Nephron progenitor cell (in vitro differentiated cells): ENCODE measurements around the gene VMP1.

ENCODE experiments used
- DNase-seq: peaks from one replicate; pipeline ENCODE4 v3.0.0; 2021
- H3K27ac Mint-ChIP-seq: 2 replicates; pipeline ENCODE4 v1.8.0; 2021; ENCODE audit warnings: mild to moderate bottlenecking, moderate library complexity, mixed read lengths
- H3K27me3 Mint-ChIP-seq: 2 replicates; pipeline ENCODE4 v1.8.0; 2021; ENCODE audit warnings: mild to moderate bottlenecking, low read depth, mixed read lengths; ENCODE audit not compliant: poor library complexity
- H3K36me3 Mint-ChIP-seq: 2 replicates; pipeline ENCODE4 v1.8.0; 2021; ENCODE audit warnings: low read depth, mixed read lengths
- H3K4me1 Mint-ChIP-seq: 2 replicates; pipeline ENCODE4 v1.8.0; 2021; ENCODE audit warnings: mixed read lengths
- H3K4me3 Mint-ChIP-seq: 2 replicates; pipeline ENCODE4 v1.8.0; 2021; ENCODE audit warnings: mild to moderate bottlenecking, moderate library complexity, mixed read lengths
- H3K9me3 Mint-ChIP-seq: 2 replicates; pipeline ENCODE4 v1.8.0; 2021; ENCODE audit warnings: mild to moderate bottlenecking, moderate library complexity, mixed read lengths
- TF ChIP-seq, protein P1 (sequence below): fragments of 200-600 bp; sonication (generic); IDR thresholded peaks from 2 replicates; pipeline ENCODE4 v1.5.0; 2021; ENCODE audit warnings: antibody characterized with exemption

Gene VMP1

DNA sequence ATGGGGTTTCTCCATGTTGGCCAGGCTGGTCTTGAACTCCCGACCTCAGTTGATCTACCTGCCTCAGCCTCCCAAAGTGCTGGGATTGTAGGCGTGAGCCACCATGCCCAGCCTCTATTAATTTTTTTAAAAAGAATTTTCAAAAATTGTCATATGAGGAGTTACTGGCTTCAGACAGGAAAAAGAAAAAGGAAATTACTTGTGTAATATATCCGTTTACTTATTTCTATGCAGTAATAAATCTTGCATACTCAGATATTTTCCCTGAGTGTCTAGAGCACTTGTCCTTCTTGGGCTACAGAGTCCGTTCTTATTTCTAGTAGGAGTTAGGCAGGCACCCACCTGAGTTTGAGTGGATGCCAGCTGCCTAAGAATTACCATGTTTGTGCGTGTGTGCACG lies 85.8 kb downstream of the VMP1 start:
- no peaks in the 10 kb centered on the region for H3K4me1 Mint-ChIP-seq
- H3K36me3 Mint-ChIP-seq = peaks cover 15% of the 10 kb centered on the region
- no peaks in the 10 kb centered on the region for H3K27me3 Mint-ChIP-seq
- no peaks in the 10 kb centered on the region for H3K9me3 Mint-ChIP-seq
- TF ChIP-seq, protein P1, sequence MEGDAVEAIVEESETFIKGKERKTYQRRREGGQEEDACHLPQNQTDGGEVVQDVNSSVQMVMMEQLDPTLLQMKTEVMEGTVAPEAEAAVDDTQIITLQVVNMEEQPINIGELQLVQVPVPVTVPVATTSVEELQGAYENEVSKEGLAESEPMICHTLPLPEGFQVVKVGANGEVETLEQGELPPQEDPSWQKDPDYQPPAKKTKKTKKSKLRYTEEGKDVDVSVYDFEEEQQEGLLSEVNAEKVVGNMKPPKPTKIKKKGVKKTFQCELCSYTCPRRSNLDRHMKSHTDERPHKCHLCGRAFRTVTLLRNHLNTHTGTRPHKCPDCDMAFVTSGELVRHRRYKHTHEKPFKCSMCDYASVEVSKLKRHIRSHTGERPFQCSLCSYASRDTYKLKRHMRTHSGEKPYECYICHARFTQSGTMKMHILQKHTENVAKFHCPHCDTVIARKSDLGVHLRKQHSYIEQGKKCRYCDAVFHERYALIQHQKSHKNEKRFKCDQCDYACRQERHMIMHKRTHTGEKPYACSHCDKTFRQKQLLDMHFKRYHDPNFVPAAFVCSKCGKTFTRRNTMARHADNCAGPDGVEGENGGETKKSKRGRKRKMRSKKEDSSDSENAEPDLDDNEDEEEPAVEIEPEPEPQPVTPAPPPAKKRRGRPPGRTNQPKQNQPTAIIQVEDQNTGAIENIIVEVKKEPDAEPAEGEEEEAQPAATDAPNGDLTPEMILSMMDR = no peak
- H3K4me3 Mint-ChIP-seq = no peak overlapping the region
- no peak for DNase-seq
- no peak overlapping the region for H3K27ac Mint-ChIP-seq

DNA sequence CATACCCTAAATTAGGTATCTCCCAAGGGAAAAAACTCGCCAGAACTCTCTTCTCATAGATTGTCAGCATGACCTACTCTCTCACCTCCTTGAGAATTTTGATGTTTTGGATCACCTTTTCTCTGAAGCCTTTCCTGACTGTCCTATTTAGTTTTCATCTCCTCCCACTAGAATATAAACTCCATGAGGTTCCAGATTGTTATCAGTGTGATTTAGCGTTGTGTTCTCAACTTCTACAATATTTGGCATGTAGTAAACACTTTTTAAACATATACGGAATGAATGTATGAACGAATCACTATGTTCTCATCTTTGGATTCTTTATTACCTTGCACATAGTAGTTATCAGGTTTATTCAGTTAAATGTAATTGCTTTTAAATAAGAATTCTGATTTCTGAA lies 88.7 kb downstream of the VMP1 start:
- Mint-ChIP-seq H3K4me1 (no peaks in the 10 kb centered on the region), H3K36me3 (peaks cover 19% of the 10 kb centered on the region), H3K27ac (no peak overlapping the region), H3K4me3 (no peak overlapping the region), H3K27me3 (no peaks in the 10 kb centered on the region), H3K9me3 (no peaks in the 10 kb centered on the region)
- no peak for DNase-seq
- TF ChIP-seq, protein P1 = no peak

DNA sequence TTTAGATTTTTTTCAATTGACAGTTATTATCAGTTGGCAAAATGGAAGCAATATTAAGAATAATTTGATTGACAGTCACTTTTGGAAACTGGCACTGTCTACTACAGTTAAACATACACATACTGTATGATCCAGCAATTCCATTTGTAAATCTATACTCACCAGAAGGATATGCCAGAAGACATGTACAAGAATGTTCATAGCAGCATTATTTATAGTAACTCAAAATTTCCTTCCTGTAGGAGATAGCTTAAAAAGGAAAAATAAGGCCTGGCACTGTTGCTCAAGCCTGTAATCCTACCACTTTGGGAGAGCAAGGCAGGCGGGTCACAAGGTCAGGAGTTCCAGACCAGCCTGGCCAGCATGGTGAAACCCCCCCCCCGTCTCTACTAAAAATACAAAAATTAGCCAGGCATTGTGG lies 89.3 kb downstream of the VMP1 start:
- Mint-ChIP-seq H3K9me3 (no peaks in the 10 kb centered on the region), H3K4me3 (no peak overlapping the region), H3K27ac (no peak overlapping the region), H3K36me3 (peaks cover 16% of the 10 kb centered on the region), H3K4me1 (no peaks in the 10 kb centered on the region), H3K27me3 (no peaks in the 10 kb centered on the region)
- TF ChIP-seq, protein P1 = no peak
- DNase-seq = no peak

DNA sequence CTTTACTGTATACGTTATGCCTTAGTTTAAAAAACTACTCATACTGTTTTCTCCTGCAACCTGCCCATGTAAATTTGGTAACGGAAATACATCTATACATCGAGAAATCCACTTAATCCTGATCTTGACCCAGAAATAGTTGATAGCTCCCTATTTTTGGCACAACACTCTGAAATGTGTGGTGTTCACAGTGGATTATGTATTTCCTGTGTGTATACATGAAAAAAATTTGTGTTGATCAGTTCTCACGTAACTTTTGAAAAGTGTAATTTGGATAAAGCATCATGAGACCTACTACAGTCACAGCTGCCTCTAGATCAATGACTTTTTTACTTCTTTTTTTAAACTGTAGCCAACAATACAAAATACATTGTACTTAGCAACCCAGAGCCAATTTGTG lies 90.7 kb downstream of the VMP1 start:
- Mint-ChIP-seq H3K27ac (no peak overlapping the region), H3K4me1 (no peaks in the 10 kb centered on the region), H3K9me3 (no peaks in the 10 kb centered on the region), H3K4me3 (no peak overlapping the region), H3K27me3 (no peaks in the 10 kb centered on the region), H3K36me3 (peaks cover 13% of the 10 kb centered on the region)
- no peak for DNase-seq
- TF ChIP-seq, protein P1 = no peak

DNA sequence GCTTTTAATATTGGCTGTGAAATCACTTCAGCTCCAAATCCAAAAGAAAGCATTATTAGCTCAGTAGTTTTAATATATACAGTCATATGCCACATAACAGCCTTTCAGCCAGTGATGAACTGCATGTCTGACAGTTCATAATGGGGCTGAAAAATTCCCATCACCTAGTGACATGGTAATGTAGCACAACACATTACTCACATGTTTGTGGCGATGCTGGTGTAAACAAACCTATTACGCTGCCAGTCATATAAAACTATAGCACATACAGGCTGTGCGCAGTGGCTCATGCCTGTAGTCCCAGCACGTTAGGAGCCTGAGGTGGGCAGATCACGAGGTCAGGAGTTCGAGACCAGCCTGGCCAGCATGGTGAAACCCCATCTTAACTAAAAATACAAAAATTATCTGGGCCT lies 93.1 kb downstream of the VMP1 start:
- Mint-ChIP-seq H3K27me3 (no peaks in the 10 kb centered on the region), H3K27ac (no peak overlapping the region), H3K4me3 (no peak overlapping the region), H3K36me3 (peaks cover 10% of the 10 kb centered on the region), H3K4me1 (no peaks in the 10 kb centered on the region), H3K9me3 (no peaks in the 10 kb centered on the region)
- no peak for DNase-seq
- TF ChIP-seq, protein P1 = no peak

DNA sequence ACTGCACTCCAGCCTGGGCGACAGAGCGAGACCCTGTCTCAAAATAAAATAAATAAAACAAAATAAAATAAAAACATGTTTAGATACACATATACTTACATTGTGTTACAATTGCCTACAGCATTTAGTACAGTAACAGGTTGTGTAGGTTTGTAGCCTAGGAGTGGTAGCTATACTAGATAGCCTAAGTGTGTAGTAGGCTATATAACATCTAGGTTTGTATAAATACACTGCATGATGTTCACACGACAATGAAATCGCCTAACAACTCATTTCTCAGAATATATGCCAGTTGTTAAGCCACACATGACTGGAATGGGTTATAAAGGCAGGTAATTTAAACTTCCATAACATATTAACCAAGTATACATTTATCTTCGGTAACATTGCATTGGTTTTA lies 94.7 kb downstream of the VMP1 start:
- Mint-ChIP-seq H3K4me3 (no peak overlapping the region), H3K27me3 (no peaks in the 10 kb centered on the region), H3K36me3 (peaks cover 10% of the 10 kb centered on the region), H3K9me3 (no peaks in the 10 kb centered on the region), H3K4me1 (no peaks in the 10 kb centered on the region), H3K27ac (no peak overlapping the region)
- DNase-seq = no peak
- TF ChIP-seq, protein P1 = no peak
